Measurements from ENCODE around the gene C9orf153.
"Not testable (repeated sequence)": the region's sequence is repeated elsewhere in the genome, so short reads cannot be mapped to it uniquely, and the experiment has no call there.

The C9orf153 gene

DNA sequence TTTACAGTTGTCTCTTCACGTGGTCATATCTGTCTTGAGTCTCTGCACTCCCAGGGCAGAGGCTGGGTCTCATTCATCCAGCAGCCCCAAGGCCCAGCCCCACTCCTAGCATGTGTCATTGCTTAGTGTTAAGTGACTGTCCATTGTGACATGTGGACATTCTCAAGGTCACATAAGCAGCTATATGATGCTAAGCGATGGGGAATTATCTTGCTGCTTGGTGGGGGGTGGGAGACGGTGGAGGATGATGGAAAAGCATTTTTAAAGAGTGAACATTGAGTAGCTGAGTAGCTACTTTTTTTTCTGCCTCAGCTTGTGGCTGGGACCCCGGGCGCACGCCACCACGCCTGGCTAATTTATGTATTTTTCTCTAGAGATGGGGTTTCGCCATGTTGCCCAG is at the start of gene C9orf153:
TSS of gene C9orf153 (minus strand) at position 101 of the 400 bp plus-strand sequence. CDS start 30,054 bp downstream, outside the sequence.
- DNase-seq: no peak

DNA sequence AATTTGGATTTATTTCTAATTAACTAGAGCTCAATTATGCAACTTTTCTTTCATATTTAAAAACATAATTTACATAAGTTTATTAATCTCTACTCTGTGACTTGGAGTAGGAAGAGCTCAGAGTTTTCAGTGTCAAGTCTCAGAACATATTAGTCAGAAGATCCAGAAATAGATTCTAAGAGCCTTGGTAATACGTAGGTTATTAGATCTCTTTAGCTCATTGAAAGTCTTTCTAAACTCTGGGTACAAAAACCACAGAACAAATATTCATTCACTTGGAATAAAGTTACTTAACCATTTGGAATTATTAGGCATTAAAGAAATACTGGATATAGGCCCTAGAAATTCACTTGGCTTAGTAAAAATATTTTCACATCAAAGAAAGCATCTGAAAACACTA is 49.2 kb upstream of the C9orf153 start:
- no peak for DNase-seq

DNA sequence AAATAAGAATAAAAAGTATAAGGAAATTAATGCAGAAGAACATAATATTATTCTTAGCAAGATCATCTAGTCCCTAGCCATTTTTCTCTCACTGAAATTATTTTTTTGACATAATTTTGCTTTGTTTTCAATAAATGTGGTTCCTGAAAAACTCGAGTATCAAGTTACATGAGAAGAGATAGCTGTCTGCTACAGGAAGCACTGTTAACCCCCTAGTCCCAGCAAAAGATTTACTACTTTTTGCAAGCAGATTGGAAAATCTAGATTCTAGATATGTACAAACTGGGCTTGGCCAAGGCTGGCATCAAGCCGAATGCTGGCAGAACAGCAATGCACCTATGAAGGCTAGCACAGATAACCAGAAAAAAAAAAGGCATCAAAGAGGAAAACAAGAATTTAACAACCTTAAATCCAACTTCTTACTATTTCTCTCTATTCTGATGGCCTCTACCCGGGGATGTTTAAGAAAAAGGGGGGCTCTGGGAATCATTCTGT is 44.8 kb upstream of the C9orf153 start:
- no peak for DNase-seq

DNA sequence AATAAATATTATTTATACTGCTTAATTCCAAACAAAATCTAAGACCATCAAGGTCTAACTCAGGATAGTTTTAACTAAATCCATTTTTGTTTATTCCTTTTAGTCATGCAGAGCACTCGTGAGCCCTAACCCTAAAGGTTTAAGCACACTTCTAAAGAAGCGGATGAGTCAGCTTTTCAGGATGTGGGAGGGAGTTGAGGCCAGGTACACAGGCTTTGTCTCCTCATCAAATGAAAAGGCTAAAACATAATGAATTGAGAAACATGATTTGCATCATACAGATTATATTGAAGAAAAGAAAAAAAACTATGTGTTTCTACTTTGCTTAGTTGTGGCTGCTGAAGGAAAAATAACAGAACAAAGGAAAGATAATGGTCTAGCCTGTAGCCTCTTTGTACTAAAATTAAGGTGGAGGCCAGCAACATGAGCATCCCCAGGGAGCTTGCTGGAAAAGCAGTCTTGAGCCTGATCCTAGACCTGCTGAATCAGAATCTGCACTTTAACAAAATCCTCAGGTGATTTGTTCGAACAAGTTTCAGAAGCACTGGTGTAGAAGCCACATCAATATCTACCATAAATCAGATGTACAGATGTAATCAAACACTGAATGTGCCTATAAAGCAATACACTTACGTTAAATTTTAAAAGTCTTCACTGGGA is 44.0 kb upstream of the C9orf153 start:
- peak; percentile 51 for DNase-seq

DNA sequence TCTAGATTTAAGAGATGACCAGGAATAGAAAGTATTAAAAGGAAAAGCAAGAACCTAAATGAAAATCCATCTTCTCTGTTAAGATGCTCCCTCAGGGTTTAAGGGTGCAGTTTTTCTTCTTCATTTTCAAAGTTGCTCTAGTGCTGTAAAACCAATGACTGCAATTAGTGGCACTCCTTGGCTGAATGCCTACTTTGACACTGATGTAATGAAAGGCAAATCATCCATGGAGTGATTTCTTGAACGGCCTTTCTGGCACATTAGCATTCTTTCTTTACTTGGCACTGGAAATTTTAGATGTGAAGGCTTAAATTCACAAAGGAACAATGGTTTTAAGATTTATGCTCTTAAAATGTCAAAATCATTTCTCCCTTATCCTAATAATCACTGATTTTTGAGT is 42.2 kb upstream of the C9orf153 start:
- DNase-seq: no peak

DNA sequence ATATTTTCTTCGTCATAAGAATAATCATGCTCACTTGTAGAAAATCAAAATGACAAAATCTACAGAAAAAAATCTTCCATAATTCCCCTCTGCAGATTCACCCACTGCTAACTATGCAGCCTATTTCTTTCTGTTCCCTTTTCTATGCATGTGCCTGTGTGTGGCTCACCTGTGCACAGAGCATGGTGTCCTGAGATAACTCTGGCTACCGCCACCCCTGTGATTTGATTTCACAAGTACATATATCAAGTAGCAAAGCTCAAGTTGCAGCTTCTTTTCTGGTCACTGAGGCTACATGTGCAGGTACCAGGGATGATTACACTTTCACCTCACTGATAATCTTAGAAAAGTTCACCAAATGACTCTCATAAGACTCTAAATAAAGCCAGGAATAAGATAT is 41.2 kb upstream of the C9orf153 start:
- no peak for DNase-seq

DNA sequence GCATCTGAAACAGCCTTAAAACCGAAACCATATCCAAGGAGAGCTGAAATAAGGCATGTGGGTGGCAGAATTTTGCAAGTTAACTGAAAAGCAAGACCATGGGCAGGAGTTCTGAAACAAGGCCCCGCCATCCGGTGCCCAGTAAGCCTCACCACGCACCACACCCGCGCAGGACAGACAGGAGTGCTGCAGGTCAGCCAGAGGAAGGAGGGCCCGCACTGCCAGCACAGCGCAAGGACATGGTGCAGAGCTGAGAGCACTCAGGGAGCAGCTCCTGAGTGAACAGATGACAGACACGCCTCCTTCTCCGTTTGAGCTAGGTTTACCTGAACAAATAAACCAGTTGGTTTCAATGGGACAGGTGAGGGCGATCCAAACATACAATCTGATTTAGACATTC is 39.4 kb upstream of the C9orf153 start:
- DNase-seq: peak; percentile 75

DNA sequence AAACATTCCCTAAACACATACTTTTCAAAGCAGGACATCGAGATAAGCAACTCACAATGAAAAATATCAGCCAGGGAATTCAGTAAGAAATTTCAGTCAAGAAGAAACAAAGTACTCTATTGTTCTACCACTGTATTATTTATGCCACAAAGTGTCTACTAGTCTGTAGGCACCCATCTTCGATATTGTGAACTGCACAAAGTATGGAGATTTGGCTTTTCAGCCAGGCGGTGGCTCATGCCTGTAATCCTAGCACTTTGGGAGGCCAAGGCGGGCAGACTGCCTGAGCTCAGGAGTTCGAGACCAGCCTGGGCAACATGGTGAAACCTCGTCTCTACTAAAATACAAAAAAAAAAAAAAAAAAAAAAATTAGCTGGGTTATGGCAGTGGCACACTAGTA is 30.9 kb upstream of the C9orf153 start:
- DNase-seq: not testable (repeated sequence)

DNA sequence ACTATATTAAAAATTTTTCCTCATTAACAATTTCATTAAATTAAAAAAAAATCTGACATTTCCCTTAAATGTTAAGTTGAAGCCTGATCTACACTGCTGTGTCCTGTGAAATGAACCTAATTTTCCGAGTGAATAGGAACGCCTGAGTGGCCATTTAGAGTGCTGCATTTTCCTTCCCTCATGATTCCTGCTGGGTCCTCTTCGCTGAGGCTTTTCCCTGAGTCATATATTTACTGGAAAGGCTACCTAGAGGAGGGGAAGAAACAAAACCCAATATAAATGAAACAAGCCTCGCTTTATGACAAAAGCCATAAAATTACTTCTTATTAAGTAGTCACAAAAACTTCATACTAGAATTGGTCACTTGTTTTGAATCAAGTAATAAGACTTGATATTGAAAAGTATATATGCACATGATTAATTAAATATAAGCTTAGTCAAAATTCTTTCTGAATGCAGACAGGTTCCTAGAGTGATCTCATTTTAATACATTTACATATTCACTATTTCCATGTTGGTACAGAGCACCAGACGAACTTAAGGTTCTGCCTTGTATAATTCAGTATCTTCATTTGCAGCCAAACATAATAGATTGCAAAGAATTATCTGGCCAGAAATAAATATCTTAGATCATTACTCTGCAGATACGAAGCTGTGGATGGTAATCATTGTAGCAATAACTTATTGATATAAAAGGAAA is 29.2 kb upstream of the C9orf153 start:
- DNase-seq: no peak

DNA sequence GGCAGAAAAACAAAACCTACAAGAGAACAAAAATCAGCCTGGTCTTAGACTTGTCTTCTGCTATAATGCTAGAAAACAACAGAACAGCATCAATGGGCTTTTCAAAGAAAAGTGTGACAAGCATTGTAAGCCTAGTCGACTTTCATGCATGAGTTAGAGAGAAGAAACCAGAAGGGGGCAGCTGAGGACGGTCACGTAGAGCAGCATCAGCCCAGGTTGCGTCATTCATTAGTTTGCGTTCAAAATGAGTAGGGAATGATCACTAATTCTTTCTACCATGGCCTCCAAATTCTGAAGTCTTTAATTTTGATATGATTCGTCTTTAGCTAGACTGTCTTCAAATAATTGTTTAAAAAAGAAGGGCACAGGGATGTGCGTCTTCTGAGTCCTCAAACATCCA is 27.6 kb upstream of the C9orf153 start:
- DNase-seq: peak; percentile 35

DNA sequence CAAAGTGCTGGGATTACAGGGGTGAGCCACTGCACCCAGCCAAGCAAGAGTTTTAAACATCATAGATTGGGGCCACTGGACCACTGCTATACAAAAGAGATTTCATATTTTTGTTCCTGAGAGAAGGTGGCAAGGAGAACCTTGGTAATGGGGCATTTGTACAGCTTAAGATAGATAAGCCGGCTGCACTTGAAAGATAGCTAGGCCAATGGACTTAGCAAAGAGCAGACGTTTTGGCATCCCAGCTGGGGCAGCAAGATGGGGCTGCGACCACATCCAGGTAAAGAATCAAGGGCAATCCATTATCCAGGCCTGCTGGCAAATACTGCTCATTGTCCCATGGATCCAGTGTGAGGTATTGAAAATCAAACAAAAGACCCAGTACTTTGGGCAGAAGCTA is 26.8 kb upstream of the C9orf153 start:
- DNase-seq: no peak

DNA sequence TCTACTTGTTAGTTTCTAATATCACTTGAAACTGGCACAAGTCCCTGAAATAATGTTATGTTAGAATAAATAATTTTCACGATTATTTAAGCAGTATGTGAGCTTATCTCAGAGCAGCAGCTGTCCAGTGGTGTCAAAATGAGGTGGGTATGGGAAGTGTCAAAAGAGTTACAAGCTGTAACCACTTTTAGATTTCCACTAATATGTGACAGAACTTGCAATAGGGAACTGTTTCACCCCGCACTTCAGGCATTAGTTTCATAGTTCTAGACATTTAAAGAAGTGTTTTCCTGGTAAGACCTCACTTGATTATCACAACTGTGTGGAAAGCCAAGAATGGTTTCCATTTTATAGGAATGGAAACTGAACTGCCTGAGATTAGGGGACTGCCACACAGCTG is 25.8 kb upstream of the C9orf153 start:
- DNase-seq: no peak

DNA sequence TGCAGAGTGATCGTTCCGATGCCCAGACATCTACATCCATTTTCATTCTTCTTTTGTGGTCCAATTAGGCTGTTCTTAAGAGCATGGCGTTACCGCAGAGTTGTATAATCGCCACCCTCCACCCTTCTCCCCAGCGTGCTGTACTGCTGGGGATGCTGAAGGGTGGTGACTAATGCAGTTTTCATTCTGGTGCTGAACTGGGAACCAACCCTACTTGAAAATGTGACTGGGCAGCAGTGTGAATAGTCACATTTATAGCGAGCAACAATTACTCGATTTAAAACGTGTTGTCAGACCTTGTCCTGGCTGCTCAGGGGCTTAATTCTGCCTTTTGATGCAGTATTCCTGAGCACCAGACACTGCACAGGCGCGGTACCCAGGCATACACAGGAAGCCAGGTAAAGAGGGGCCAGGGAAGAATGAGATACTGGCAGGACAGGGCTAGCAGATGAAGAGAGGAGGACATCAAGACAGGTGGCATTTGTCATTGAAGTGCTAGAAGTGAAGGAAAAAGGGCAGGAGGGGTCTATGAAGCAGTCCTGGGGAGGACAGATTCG is 23.6 kb upstream of the C9orf153 start:
- no peak for DNase-seq

DNA sequence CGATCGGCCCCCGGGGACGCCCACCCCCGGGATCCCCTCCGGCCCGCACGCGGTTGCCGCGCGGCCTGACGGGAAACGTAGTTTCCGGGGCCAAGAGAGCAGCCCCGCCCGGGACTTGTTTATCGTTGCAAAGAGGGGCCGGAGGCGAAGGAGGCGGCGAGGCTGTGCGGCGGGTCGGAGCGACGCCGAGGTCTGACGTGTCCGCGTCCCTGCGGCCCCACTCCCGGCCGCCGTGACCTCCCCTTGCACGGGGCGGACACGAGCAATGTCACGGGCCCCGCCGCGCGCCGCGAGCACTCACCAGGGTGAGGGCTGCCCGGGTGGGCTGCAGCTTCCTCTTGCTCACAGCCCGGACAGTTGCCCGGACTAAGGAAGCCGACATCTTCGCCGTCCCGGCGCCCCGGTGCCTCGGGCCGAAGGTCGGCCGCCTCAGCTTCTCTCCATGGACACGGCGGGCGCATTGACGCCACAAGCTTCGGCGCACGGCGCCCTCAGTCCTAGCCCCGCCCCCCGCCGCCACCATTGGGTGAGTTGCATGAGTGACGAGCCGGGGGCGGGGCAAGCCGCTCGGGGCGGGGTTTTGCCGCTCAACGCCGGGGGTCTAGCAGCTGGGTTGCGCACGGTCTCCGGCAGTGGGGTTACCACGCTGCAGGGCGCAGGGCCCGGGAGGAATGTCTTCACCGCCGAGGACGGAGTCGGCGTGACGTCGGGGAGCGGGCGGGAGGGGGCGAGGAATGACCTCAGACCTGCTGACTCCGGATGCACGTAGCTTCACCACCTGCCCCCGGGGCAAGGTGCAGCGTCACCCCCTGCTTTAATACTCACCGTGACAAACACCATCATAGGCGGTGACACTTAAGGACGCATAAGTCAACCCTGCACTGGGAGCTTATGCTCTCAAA is 22.9 kb upstream of the C9orf153 start, which contains the start of gene ISCA1:
TSS of gene ISCA1 (minus strand) at position 462 of the 902 bp plus-strand sequence. CDS start at position 382, 80 bp downstream.
- DNase-seq: peak; percentile 96

DNA sequence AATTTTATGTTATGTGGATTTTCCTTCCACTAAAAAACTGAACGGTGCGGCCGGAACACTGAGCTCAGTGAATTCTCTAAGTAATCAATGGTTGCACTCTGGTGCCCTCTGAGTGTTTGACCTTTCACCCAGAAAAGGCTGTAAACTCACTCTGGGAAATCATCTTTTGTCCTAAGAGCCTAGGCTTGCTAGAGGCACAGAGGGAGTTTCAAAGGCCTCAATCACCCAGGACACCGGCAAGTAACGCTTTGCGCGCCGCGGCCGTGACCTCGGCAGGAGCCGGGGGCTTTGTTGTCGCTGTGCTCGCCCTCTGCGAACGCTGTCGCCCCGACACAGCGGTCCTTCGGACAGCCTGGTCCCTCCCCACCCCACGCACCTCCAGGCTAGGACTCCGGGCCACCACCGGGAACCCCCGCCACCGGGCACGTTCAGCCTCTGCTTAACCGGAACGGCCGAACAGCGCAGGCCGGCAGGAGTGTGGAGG is 22.2 kb upstream of the C9orf153 start:
- peak; percentile 70 for DNase-seq

DNA sequence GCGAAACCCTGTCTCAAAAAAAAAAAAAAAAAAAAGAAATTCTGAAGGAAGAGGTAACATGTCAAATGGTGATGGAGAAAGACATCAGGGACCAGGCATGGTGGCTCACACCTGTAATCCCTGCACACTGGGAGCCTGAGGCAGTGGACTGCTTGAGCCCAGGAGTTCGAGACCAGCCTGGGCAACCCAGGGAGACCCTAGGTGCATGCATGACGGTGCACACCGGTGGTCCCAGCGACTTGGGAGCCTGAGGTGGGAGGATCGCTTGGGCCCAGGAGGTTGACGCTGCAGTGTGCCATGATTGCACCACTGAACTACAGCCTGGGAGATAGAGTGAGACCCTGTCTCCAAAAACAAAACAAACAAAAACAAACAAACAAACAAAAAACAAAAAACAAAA is 21.1 kb upstream of the C9orf153 start:
- no peak for DNase-seq

DNA sequence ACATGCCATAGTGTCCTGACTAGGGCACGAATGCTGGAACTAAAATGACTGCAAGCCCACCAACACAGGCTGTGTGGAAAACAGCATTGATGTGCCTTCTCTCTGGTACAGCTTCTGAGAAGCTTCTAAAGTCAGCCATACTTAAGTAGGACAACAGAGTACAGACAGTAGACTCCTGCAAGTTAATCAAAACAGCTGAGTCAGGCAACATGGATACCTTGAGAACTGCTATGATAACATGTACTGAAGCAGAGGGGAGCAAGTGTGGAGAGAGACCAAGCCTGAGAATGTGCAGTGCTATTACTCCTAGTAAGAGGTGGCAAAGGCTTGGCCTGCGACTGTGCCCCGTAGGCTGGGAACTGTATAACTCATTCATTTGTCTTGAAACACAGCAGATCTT is 20.4 kb upstream of the C9orf153 start:
- DNase-seq: no peak

DNA sequence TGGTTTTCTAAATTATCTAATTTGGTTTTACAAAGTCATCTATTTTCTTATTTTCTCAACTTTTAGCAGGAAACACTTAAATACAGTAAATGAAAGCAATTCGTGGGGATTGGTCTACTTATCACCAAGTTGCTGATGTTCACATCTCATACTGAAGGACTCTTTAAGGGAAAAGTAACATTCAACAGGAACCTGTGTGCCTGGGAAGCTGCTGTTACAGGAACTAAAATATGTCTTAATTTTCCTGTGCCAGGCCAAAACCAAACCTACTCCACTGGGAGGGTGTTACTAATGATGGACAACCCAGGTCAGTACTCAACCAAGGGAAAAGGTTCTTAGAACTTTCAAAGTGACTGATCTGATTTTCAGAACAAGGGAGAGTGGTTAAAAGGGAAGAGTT is 17.6 kb upstream of the C9orf153 start:
- no peak for DNase-seq

DNA sequence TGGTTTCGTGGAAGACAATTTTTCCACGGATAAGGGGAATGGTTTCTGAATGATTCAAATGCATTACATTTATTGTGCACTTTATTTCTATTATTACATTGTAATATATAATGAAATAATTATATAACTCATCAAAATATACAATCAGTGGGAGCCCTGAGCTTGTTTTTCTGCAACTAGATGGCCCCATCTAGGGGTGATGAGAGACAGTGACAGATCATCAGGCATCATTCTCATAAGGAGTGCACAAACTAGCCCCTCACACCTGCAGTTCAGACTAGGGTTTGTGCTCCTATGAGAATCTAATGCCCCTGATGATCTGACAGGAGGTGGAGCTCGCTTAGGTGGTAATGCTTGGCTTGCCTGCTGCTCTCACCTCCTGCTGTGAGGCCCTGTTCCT is 16.5 kb upstream of the C9orf153 start:
- DNase-seq: peak; percentile 10

DNA sequence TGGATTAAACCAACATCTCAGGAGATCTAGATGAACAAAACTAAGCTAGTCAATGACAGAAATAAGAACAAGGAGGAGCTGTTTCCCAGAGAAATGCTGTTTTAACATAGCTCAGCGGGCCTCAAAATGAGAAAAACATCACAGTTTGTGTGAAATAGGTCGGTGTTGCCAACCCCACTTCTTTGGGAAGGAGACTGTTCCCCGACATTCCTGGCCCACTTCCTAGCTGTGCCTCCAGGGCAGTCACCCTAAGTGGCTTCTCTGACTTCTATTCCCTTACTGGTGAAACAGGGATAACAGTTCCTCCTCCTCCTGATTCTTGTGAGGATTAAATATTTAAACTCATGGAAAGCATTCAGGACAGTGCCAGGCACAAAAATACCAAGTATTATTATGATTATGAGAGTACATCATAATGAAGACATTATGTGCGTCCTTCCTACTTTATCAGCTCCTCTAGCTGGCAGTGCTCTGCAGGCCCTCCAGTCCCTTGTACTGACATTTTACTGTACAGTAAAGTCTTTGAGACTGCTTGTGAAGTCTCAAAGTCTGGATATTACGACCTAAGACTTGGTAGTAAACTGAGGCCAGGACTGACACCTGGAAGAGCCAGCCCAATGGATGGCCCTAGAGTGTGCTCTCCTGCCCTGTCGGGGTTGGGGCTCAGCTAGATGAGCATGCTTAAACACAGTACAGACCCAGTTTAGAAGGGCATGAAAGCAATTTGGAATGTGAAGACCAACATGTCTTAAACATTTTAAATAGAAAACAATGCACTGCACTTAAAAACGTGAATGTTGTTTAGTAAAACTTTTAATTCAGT is 15.6 kb upstream of the C9orf153 start:
- no peak for DNase-seq

DNA sequence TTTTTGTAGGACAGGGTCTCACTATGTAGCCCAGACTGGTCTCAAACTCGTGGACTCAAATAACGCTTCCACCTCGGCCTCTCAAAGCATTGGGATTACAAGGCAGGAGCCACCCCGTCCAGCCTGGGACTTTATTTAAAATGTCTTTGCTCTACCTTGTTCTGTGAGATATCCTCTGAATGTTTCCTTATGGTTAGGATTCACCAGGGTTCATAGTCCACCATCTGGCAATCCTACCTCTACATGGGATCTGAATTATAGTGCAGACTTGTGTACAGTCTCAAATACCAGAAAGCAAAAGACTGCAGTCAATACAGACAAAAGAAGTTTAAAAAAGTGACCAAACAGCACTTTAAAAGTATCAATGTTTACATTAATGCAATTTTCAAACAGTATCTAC is 12.8 kb upstream of the C9orf153 start:
- DNase-seq: no peak

DNA sequence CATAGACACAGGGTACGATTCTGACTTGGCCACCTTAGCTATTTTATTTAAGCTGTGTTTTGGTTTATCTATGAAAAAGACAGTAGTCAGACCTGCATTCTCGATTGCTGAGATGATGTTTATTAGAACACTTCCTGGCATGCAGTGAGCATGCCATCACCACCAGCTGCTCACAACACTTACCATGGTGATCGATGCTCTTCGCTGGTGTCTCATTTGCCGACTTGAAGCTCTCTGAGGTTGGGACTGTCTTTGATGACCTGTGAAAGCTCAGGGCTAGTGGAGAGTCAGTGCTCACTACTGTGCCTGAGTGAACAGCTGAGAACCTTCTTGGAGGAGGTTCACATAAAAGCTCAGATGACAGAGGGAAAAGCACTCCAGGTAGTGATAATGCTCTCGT is 4.4 kb upstream of the C9orf153 start:
- DNase-seq: no peak

All from DMS53 (cell line).